Measurements from ENCODE around the gene FCAMR.

Gene FCAMR

DNA sequence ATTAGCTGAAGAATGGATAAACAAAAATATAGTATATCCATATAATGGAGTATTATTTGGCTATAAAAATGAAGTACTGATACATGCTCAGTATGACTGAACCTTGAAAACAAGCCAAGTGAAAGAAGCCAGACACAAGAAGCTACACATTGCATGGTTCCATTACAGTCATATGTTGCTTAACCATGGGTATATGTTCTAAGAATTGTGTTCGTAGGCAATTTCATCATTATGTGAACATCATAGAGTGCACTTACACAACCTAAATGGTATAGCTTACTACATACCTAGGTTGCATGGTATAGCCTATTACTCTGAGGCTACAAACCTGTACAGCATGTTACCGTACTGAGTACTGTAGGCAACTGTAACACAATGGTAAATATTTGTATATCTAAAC is 28.6 kb upstream of the FCAMR start:
- DNase-seq (ENCODE audit: low read depth, low spot score), result no peak
- TF ChIP-seq YY1 (IDR thresholded peaks at IDR 0.05; ENCODE audit: insufficient read depth, insufficient read length) (no peak), ZNF274 (IDR thresholded peaks at IDR 0.05; ENCODE audit: low read depth, low read length) (no peak), SUZ12 (IDR thresholded peaks at IDR 0.05; ENCODE audit: extremely low read depth, insufficient read depth, insufficient read length) (no peak)
- H3K27me3 ChIP-seq (ENCODE audit: insufficient read depth, insufficient read length), result no peaks in the 10 kb centered on the region
- H3K9me3 ChIP-seq (ENCODE audit: insufficient read depth, low read length), result no peaks in the 10 kb centered on the region
- no peak overlapping the region for H3K9ac ChIP-seq (ENCODE audit: insufficient read length, low read depth)
- no peak overlapping the region for H3K4me3 ChIP-seq (ENCODE audit: insufficient read length, low read depth)
- H3K4me1 ChIP-seq (ENCODE audit: insufficient read depth, insufficient read length), result peaks cover 2% of the 10 kb centered on the region
- no peaks in the 10 kb centered on the region for H3K36me3 ChIP-seq (ENCODE audit: insufficient read depth, insufficient read length, low read length)

GRCh38 chr1:206992790-206993189 is 22.5 kb upstream of the FCAMR start:
- no peak for TF ChIP-seq YY1 (IDR thresholded peaks at IDR 0.05; ENCODE audit: insufficient read depth, insufficient read length)
- no peak for TF ChIP-seq SUZ12 (IDR thresholded peaks at IDR 0.05; ENCODE audit: extremely low read depth, insufficient read depth, insufficient read length)
- TF ChIP-seq ZNF274 (IDR thresholded peaks at IDR 0.05; ENCODE audit: low read depth, low read length), result no peak
- Histone ChIP-seq H3K9me3 (ENCODE audit: insufficient read depth, low read length) (no peaks in the 10 kb centered on the region), H3K4me3 (ENCODE audit: insufficient read length, low read depth) (no peak overlapping the region), H3K9ac (ENCODE audit: insufficient read length, low read depth) (no peak overlapping the region), H3K36me3 (ENCODE audit: insufficient read depth, insufficient read length, low read length) (no peaks in the 10 kb centered on the region), H3K27me3 (ENCODE audit: insufficient read depth, insufficient read length) (no peaks in the 10 kb centered on the region), H3K4me1 (ENCODE audit: insufficient read depth, insufficient read length) (no peaks in the 10 kb centered on the region)
- no peak for DNase-seq (ENCODE audit: low read depth, low spot score)

DNA sequence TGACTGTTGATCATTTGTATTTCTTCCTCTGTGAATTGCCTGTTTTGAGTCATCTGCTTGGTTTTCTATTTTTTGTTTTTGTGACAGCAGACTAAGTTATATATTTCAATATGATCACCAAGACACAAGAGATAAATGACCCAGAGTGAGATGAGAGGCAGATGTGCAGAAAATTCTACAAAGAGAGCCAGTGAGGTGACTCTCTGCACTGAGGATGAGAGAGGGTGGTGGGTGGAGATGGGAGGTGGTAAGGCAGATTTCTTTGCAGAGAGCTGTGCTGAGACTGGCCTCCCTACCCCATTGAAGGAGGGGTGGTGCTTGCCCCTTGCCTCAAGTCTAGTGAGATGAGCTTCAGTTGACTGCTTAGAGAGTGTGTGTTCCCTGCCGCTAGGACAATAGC is 17.6 kb upstream of the FCAMR start:
- Histone ChIP-seq H3K9me3 (ENCODE audit: insufficient read depth, low read length) (no peaks in the 10 kb centered on the region), H3K4me3 (ENCODE audit: insufficient read length, low read depth) (no peak overlapping the region), H3K27me3 (ENCODE audit: insufficient read depth, insufficient read length) (peaks cover 5% of the 10 kb centered on the region), H3K4me1 (ENCODE audit: insufficient read depth, insufficient read length) (no peaks in the 10 kb centered on the region), H3K9ac (ENCODE audit: insufficient read length, low read depth) (no peak overlapping the region), H3K36me3 (ENCODE audit: insufficient read depth, insufficient read length, low read length) (no peaks in the 10 kb centered on the region)
- TF ChIP-seq SUZ12 (IDR thresholded peaks at IDR 0.05; ENCODE audit: extremely low read depth, insufficient read depth, insufficient read length), result no peak
- no peak for TF ChIP-seq ZNF274 (IDR thresholded peaks at IDR 0.05; ENCODE audit: low read depth, low read length)
- TF ChIP-seq YY1 (IDR thresholded peaks at IDR 0.05; ENCODE audit: insufficient read depth, insufficient read length), result no peak
- no peak for DNase-seq (ENCODE audit: low read depth, low spot score)

DNA sequence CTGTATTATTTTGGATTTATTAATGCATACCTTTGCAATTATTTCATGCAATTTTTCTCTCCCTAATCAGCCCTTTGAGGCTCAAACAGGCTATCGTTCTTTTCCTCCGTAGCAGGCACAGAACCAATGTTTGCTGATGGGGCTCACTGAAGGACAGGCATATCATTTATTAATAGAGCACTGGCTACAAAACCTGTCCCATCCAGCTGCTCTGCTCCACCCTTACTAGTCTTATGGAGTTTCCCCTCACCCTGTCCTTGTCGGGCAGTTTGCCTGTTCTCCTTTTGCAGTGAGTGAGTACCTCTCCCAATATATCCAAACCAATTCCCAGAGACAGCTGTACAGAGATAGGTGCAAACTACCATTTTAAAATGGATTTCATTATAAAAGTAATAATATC is 16.6 kb upstream of the FCAMR start:
- Histone ChIP-seq H3K4me1 (ENCODE audit: insufficient read depth, insufficient read length) (no peaks in the 10 kb centered on the region), H3K9me3 (ENCODE audit: insufficient read depth, low read length) (no peaks in the 10 kb centered on the region), H3K4me3 (ENCODE audit: insufficient read length, low read depth) (no peak overlapping the region), H3K36me3 (ENCODE audit: insufficient read depth, insufficient read length, low read length) (no peaks in the 10 kb centered on the region), H3K9ac (ENCODE audit: insufficient read length, low read depth) (no peak overlapping the region), H3K27me3 (ENCODE audit: insufficient read depth, insufficient read length) (peaks cover 5% of the 10 kb centered on the region)
- TF ChIP-seq YY1 (IDR thresholded peaks at IDR 0.05; ENCODE audit: insufficient read depth, insufficient read length) (no peak), SUZ12 (IDR thresholded peaks at IDR 0.05; ENCODE audit: extremely low read depth, insufficient read depth, insufficient read length) (no peak), ZNF274 (IDR thresholded peaks at IDR 0.05; ENCODE audit: low read depth, low read length) (no peak)
- DNase-seq (ENCODE audit: low read depth, low spot score), result no peak

GRCh38 chr1:206986402-206986801 is 16.1 kb upstream of the FCAMR start:
- H3K9me3 ChIP-seq (ENCODE audit: insufficient read depth, low read length), result no peaks in the 10 kb centered on the region

GRCh38 chr1:206985162-206985749 is 15.0 kb upstream of the FCAMR start:
- peaks cover 5% of the 10 kb centered on the region for H3K27me3 ChIP-seq (ENCODE audit: insufficient read depth, insufficient read length)
- H3K9me3 ChIP-seq (ENCODE audit: insufficient read depth, low read length), result no peaks in the 10 kb centered on the region
- DNase-seq (ENCODE audit: low read depth, low spot score), result peak; percentile 77
- no peak for TF ChIP-seq SUZ12 (IDR thresholded peaks at IDR 0.05; ENCODE audit: extremely low read depth, insufficient read depth, insufficient read length)
- TF ChIP-seq ZNF274 (IDR thresholded peaks at IDR 0.05; ENCODE audit: low read depth, low read length), result no peak
- TF ChIP-seq YY1 (IDR thresholded peaks at IDR 0.05; ENCODE audit: insufficient read depth, insufficient read length), result no peak
- no peaks in the 10 kb centered on the region for H3K36me3 ChIP-seq (ENCODE audit: insufficient read depth, insufficient read length, low read length)
- no peak overlapping the region for H3K9ac ChIP-seq (ENCODE audit: insufficient read length, low read depth)
- H3K4me1 ChIP-seq (ENCODE audit: insufficient read depth, insufficient read length), result no peaks in the 10 kb centered on the region
- H3K4me3 ChIP-seq (ENCODE audit: insufficient read length, low read depth), result no peak overlapping the region

More at GRCh38 chr1:206986402-206986801, 16.1 kb upstream of the FCAMR start:
- H3K9ac ChIP-seq (ENCODE audit: insufficient read length, low read depth), result no peak overlapping the region
- no peak overlapping the region for H3K4me3 ChIP-seq (ENCODE audit: insufficient read length, low read depth)
- no peaks in the 10 kb centered on the region for H3K4me1 ChIP-seq (ENCODE audit: insufficient read depth, insufficient read length)
- DNase-seq (ENCODE audit: low read depth, low spot score), result no peak
- TF ChIP-seq SUZ12 (IDR thresholded peaks at IDR 0.05; ENCODE audit: extremely low read depth, insufficient read depth, insufficient read length) (no peak), YY1 (IDR thresholded peaks at IDR 0.05; ENCODE audit: insufficient read depth, insufficient read length) (no peak), ZNF274 (IDR thresholded peaks at IDR 0.05; ENCODE audit: low read depth, low read length) (no peak)
- peaks cover 5% of the 10 kb centered on the region for H3K27me3 ChIP-seq (ENCODE audit: insufficient read depth, insufficient read length)
- H3K36me3 ChIP-seq (ENCODE audit: insufficient read depth, insufficient read length, low read length), result no peaks in the 10 kb centered on the region

DNA sequence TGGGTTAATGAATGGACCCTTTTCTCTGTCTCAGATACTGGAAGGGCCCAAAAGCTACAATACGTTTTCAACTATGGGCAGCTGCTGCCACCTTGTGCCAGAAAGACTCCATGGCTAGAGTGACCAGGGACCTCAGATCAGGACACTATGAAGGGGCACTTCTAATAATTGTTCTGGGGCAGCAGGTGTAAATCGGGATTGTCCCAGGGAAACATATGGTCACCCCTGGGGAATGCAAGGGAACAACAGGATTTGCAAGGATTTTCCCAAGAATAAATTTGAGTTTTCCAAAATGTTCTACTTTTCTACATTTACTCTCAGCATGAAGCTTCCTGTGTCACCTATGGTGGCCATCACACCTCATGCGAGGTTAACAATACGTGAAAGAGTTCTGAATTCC is 12.0 kb upstream of the FCAMR start:
- Histone ChIP-seq H3K9me3 (ENCODE audit: insufficient read depth, low read length) (no peaks in the 10 kb centered on the region), H3K9ac (ENCODE audit: insufficient read length, low read depth) (no peak overlapping the region), H3K4me1 (ENCODE audit: insufficient read depth, insufficient read length) (no peaks in the 10 kb centered on the region), H3K27me3 (ENCODE audit: insufficient read depth, insufficient read length) (peaks cover 5% of the 10 kb centered on the region), H3K36me3 (ENCODE audit: insufficient read depth, insufficient read length, low read length) (no peaks in the 10 kb centered on the region), H3K4me3 (ENCODE audit: insufficient read length, low read depth) (no peak overlapping the region)
- no peak for TF ChIP-seq SUZ12 (IDR thresholded peaks at IDR 0.05; ENCODE audit: extremely low read depth, insufficient read depth, insufficient read length)
- no peak for DNase-seq (ENCODE audit: low read depth, low spot score)

Data from NT2/D1 (cell line).